Measurements from ENCODE around the gene EHBP1L1. TPM values are rescaled to one million over a fixed set of nuclear protein-coding genes. Genes with fewer than 3 reads are reported as not detected.

EHBP1L1 gene
- total and polyA plus RNA-seq, 2 of the 13 experiments (the other 11 are each of a cell fraction or from before 2014, with no cell fraction given), result 8.3 to 10.6 TPM

- TF ChIP-seq RNF219 (CRISPR knock-in tag; IDR thresholded peaks at IDR 0.05) (no peak), POLR2AphosphoS5 (IDR thresholded peaks at IDR 0.05; ENCODE audit: low read depth, low read length) (peak; percentile 61), PTBP1 (IDR thresholded peaks at IDR 0.05; ENCODE audit: low read depth, low read length, poor library complexity, severe bottlenecking) (no peak), BCLAF1 (IDR thresholded peaks at IDR 0.05) (no peak), TOE1 (CRISPR knock-in tag; IDR thresholded peaks at IDR 0.05) (no peak), ZNF576 (CRISPR knock-in tag; IDR thresholded peaks at IDR 0.05) (no peak), ZNF737 (CRISPR knock-in tag; IDR thresholded peaks at IDR 0.05; ENCODE audit: borderline replicate concordance) (no peak), ZNF724P (CRISPR knock-in tag; IDR thresholded peaks at IDR 0.05; ENCODE audit: borderline replicate concordance) (no peak), ZNF513 (CRISPR knock-in tag; conservative IDR thresholded peaks at IDR 0.05) (no peak), NFYC (CRISPR knock-in tag; IDR thresholded peaks at IDR 0.05) (peak; percentile 98), TP53 (CRISPR knock-in tag; conservative IDR thresholded peaks at IDR 0.05) (0 out of 2 replicates have a peak, but pooled peaks have one; percentile 20), CEBPG (CRISPR knock-in tag; IDR thresholded peaks at IDR 0.05) (no peak), HINFP (CRISPR knock-in tag; IDR thresholded peaks at IDR 0.05; ENCODE audit: low read depth) (no peak), RFXAP (CRISPR knock-in tag; IDR thresholded peaks at IDR 0.05; ENCODE audit: borderline replicate concordance) (peak; percentile 18; the same call in 1 of the 2 replicates), RELA (CRISPR knock-in tag; IDR thresholded peaks at IDR 0.05) (no peak; the same call in 1 of the 2 replicates), MAFG (CRISPR knock-in tag; IDR thresholded peaks at IDR 0.05) (no peak), BRF2 (CRISPR knock-in tag; IDR thresholded peaks at IDR 0.05) (no peak), MAX (IDR thresholded peaks at IDR 0.05) (peak; percentile 84), FOXC1 (CRISPR knock-in tag; IDR thresholded peaks at IDR 0.05; ENCODE audit: borderline replicate concordance) (no peak), ELF4 (CRISPR knock-in tag; IDR thresholded peaks at IDR 0.05; ENCODE audit: borderline replicate concordance) (peak; percentile 65; the same call in 1 of the 2 replicates)
These were observed 39.5 kb downstream of the EHBP1L1 start, which contains the start of gene PCNX3 (continued) for GRCh38 chr11:65615229-65615949.

Data from HepG2 (cell line).